Measurements from ENCODE around the gene FAM174B.

DNA sequence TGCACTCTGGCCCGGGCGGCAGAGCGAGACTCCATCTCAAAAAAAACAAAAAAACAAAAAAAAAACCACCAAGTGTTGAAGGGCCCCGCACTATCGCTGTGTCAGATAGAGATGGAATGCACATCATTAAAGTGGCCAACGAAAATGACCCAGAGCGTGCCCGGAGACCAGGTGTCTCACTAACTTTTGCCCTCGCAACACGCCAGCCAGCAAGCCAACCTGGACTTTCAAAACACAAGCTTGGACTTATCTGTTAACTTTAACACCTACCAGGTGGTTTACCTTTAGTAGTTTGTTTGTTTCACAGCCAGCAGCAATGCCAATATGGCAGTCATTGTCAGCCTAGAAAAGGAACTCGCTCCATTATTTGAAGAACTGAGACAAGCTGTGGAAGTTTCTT is 28.6 kb downstream of the FAM174B start:
- TF ChIP-seq CTCF (IDR thresholded peaks at IDR 0.05; ENCODE audit: borderline replicate concordance, extremely low read depth, low read length, poor library complexity, severe bottlenecking) (no peak), EZH2 (IDR thresholded peaks at IDR 0.05; ENCODE audit: borderline replicate concordance, low read depth, low read length, severe bottlenecking) (no peak)

Measured in DND-41 (cell line).